GM10248 (cell line): ENCODE data around the gene OR5T3.

Experiments
- CTCF ChIA-PET: fragments of 300-600 bp; sonication (Branson Sonifier 250); formaldehyde crosslinking; extraction: SDS; loops from one replicate; lab custom pipeline; 2021; ENCODE audit warnings: antibody characterized with exemption; lab: Yijun Ruan, JAX
- POLR2A ChIA-PET: fragments of 350-650 bp; sonication (Branson Sonifier 250); formaldehyde crosslinking; extraction: SDS; loops from one replicate; lab custom pipeline; 2020; ENCODE audit warnings: antibody characterized with exemption; lab: Yijun Ruan, JAX
- DNase-seq: peaks from one replicate; pipeline ENCODE4 v3.0.0; 2012; ENCODE audit errors: extremely low spot score
- CTCF ChIP-seq: IDR thresholded peaks from 2 replicates; pipeline ENCODE4 v1.5.1; 2012; ENCODE audit warnings: mild to moderate bottlenecking, low read depth; ENCODE audit errors: extremely low read depth, missing control alignments, control extremely low read depth

OR5T3 gene

GRCh38 chr11:56292154-56292553 is 40.1 kb downstream of the OR5T3 start, which contains the start of gene OR8H1:
Gene OR8H1, minus strand, starts transcription at chr11:56292254. Its CDS starts 1,192 bp downstream, at chr11:56291062.
- no peak for TF ChIP-seq CTCF
- CTCF ChIA-PET, result no interaction called here
- POLR2A ChIA-PET, result no interaction called here
- no peak for DNase-seq

- no peak for DNase-seq
- POLR2A ChIA-PET, result no interaction called here
- TF ChIP-seq CTCF, result no peak
- CTCF ChIA-PET, result no interaction called here
Measured at GRCh38 chr11:56296898-56297297, 44.8 kb downstream of the OR5T3 start.
